SK-N-MC (cell line): ENCODE data around the gene THADA.
"Not testable (repeated sequence)": the region's sequence is repeated elsewhere in the genome, so short reads cannot be mapped to it uniquely, and the experiment has no call there.

Source experiments
- DNase-seq: peaks from one replicate; pipeline ENCODE4 v3.0.0-alpha.2; 2011; ENCODE audit warnings: low read depth, low spot score
- H3K27ac ChIP-seq: fragments of 200-600 bp; sonication (generic); 2 replicates; pipeline ENCODE4 v1.5.1; 2016; ENCODE audit warnings: mixed run types
- H3K36me3 ChIP-seq: fragments of 200-600 bp; sonication (generic); 2 replicates; pipeline ENCODE4 v1.6.1; 2017; ENCODE audit warnings: antibody characterized with exemption, low read length, mixed read lengths; ENCODE audit not compliant: insufficient read depth
- H3K4me3 ChIP-seq: fragments of 200-600 bp; sonication (generic); 2 replicates; pipeline ENCODE4 v1.5.1; 2016
- H3K9ac ChIP-seq: fragments of 200-600 bp; sonication (generic); 2 replicates; pipeline ENCODE4 v1.8.0; 2017; ENCODE audit warnings: mixed run types, mixed read lengths; ENCODE audit not compliant: insufficient read length
- H3K9me3 ChIP-seq: fragments of 200-600 bp; sonication (generic); 2 replicates; pipeline ENCODE4 v1.6.1; 2017; ENCODE audit warnings: low read depth, mild to moderate bottlenecking, antibody characterized with exemption, low read length, moderate library complexity, mixed read lengths
- EZH2 ChIP-seq: fragments of 200-600 bp; sonication (generic); IDR thresholded peaks from one replicate; pipeline ENCODE4 v1.6.1; 2017; ENCODE audit warnings: antibody characterized with exemption
- FOXP2 ChIP-seq: optimal IDR thresholded peaks from 2 replicates; pipeline ENCODE3; 2011; ENCODE audit warnings: mild to moderate bottlenecking, moderate library complexity; ENCODE audit not compliant: insufficient read depth; ENCODE audit errors: extremely low read length, control extremely low read depth
- POLR2AphosphoS5 ChIP-seq: IDR thresholded peaks from 2 replicates; pipeline ENCODE4 v1.6.1; 2012; ENCODE audit warnings: mild to moderate bottlenecking, low read depth, low read length, borderline replicate concordance

Gene THADA

GRCh38 chr2:43595603-43596412 lies at the start of gene THADA:
TSS of gene THADA (minus strand) at chr2:43596038. CDS start at chr2:43592392, 3,646 bp downstream.
- Histone ChIP-seq H3K9me3 (no peaks in the 10 kb centered on the region), H3K9ac (peak within 1 kb of the TSS; percentile 97), H3K27ac (peak within 1 kb of the TSS; percentile 81), H3K36me3 (peaks cover 17% of the 10 kb centered on the region), H3K4me3 (peak within 1 kb of the TSS; percentile 85)
- TF ChIP-seq POLR2AphosphoS5: peak; percentile 98
- TF ChIP-seq EZH2: no peak
- DNase-seq: peak; percentile 81

- Histone ChIP-seq H3K27ac (no peak overlapping the region), H3K9ac (no peak overlapping the region), H3K4me3 (no peak overlapping the region), H3K36me3 (no peaks in the 10 kb centered on the region), H3K9me3 (no peaks in the 10 kb centered on the region)
- TF ChIP-seq FOXP2 (no peak), POLR2AphosphoS5 (no peak), EZH2 (no peak)
- DNase-seq: no peak
These were observed 47.8 kb upstream of the THADA start for GRCh38 chr2:43643680-43644079.

- no peak for DNase-seq
- no peak for TF ChIP-seq EZH2
- no peak for TF ChIP-seq POLR2AphosphoS5
- no peak for TF ChIP-seq FOXP2
- no peak overlapping the region for H3K9ac ChIP-seq
- H3K9me3 ChIP-seq: no peaks in the 10 kb centered on the region
- H3K27ac ChIP-seq: no peak overlapping the region
- H3K4me3 ChIP-seq: no peak overlapping the region
- H3K36me3 ChIP-seq: no peaks in the 10 kb centered on the region
These were observed 46.5 kb upstream of the THADA start for GRCh38 chr2:43642363-43642762.

- H3K27ac ChIP-seq: no peak within 1 kb of the TSS
- TF ChIP-seq FOXP2: no peak
- TF ChIP-seq EZH2: no peak
- TF ChIP-seq POLR2AphosphoS5: no peak
- peak within 1 kb of the TSS; percentile 82 for H3K4me3 ChIP-seq
- peak within 1 kb of the TSS; percentile 49 for H3K9ac ChIP-seq
- H3K36me3 ChIP-seq: no peaks in the 10 kb centered on the region
- no peak for DNase-seq
- H3K9me3 ChIP-seq: no peaks in the 10 kb centered on the region
These were observed 41.4 kb upstream of the THADA start, which contains the start of gene PLEKHH2 for GRCh38 chr2:43637030-43637803. TSS of gene PLEKHH2 (plus strand) at chr2:43637260. CDS start at chr2:43644674, 7,414 bp downstream.

GRCh38 chr2:43636621-43637020 lies 40.8 kb upstream of the THADA start:
- no peak overlapping the region for H3K27ac ChIP-seq
- DNase-seq: no peak
- no peaks in the 10 kb centered on the region for H3K9me3 ChIP-seq
- no peaks in the 10 kb centered on the region for H3K36me3 ChIP-seq
- peak overlapping the region; percentile 82 for H3K4me3 ChIP-seq
- no peak overlapping the region for H3K9ac ChIP-seq
- TF ChIP-seq EZH2 (no peak), FOXP2 (no peak), POLR2AphosphoS5 (no peak)

GRCh38 chr2:43636153-43636552 lies 40.3 kb upstream of the THADA start:
- not testable (repeated sequence) for H3K27ac ChIP-seq, H3K4me3 ChIP-seq, DNase-seq, H3K9ac ChIP-seq, H3K36me3 ChIP-seq, H3K9me3 ChIP-seq

- H3K36me3 ChIP-seq: no peaks in the 10 kb centered on the region
- H3K27ac ChIP-seq: peak overlapping the region; percentile 5; the same call in 1 of the 2 replicates
- no peaks in the 10 kb centered on the region for H3K9me3 ChIP-seq
- no peak for TF ChIP-seq POLR2AphosphoS5
- no peak for TF ChIP-seq FOXP2
- TF ChIP-seq EZH2: no peak
- peak overlapping the region; percentile 22 for H3K4me3 ChIP-seq
- no peak overlapping the region for H3K9ac ChIP-seq
- no peak for DNase-seq
These were observed 38.9 kb upstream of the THADA start for GRCh38 chr2:43634604-43635306.
